IPS DF 6.9 (cell line): ENCODE data around the gene SCARB2.

Source experiments
- DNase-seq: peaks from one replicate; pipeline ENCODE4 v3.0.0-alpha.2; 2013; ENCODE audit warnings: low read depth, low spot score
- H3K27ac ChIP-seq: one replicate; pipeline ENCODE4 v1.5.1; 2013; ENCODE audit warnings: low read length, control low read depth
- H3K27me3 ChIP-seq: 2 replicates; pipeline ENCODE4 v1.6.1; 2013; ENCODE audit warnings: mild to moderate bottlenecking, low read length; ENCODE audit not compliant: control insufficient read depth, insufficient read depth
- H3K36me3 ChIP-seq: 2 replicates; pipeline ENCODE4 v1.6.1; 2013; ENCODE audit warnings: low read length; ENCODE audit not compliant: control insufficient read depth, insufficient read depth
- H3K4me1 ChIP-seq: 2 replicates; pipeline ENCODE4 v1.6.1; 2013; ENCODE audit warnings: low read length; ENCODE audit not compliant: control insufficient read depth, insufficient read depth
- H3K4me3 ChIP-seq: 2 replicates; pipeline ENCODE4 v1.5.1; 2013; ENCODE audit warnings: mild to moderate bottlenecking, low read length
- H3K9me3 ChIP-seq: 2 replicates; pipeline ENCODE4 v1.6.1; 2013; ENCODE audit warnings: low read length, inconsistent platforms; ENCODE audit not compliant: control insufficient read depth, insufficient read depth
- WGBS: extraction: QIAGEN DNeasy Blood & Tissue Kit; methylation state at CpG from one replicate; pipeline ENCODE4 v1.1.7; 2013; ENCODE audit warnings: mixed read lengths, missing lambda C conversion rate; ENCODE audit not compliant: insufficient read length, insufficient coverage; 5-methylcytosine and 5-hydroxymethylcytosine counted together

SCARB2 gene, protein sequence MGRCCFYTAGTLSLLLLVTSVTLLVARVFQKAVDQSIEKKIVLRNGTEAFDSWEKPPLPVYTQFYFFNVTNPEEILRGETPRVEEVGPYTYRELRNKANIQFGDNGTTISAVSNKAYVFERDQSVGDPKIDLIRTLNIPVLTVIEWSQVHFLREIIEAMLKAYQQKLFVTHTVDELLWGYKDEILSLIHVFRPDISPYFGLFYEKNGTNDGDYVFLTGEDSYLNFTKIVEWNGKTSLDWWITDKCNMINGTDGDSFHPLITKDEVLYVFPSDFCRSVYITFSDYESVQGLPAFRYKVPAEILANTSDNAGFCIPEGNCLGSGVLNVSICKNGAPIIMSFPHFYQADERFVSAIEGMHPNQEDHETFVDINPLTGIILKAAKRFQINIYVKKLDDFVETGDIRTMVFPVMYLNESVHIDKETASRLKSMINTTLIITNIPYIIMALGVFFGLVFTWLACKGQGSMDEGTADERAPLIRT

DNA sequence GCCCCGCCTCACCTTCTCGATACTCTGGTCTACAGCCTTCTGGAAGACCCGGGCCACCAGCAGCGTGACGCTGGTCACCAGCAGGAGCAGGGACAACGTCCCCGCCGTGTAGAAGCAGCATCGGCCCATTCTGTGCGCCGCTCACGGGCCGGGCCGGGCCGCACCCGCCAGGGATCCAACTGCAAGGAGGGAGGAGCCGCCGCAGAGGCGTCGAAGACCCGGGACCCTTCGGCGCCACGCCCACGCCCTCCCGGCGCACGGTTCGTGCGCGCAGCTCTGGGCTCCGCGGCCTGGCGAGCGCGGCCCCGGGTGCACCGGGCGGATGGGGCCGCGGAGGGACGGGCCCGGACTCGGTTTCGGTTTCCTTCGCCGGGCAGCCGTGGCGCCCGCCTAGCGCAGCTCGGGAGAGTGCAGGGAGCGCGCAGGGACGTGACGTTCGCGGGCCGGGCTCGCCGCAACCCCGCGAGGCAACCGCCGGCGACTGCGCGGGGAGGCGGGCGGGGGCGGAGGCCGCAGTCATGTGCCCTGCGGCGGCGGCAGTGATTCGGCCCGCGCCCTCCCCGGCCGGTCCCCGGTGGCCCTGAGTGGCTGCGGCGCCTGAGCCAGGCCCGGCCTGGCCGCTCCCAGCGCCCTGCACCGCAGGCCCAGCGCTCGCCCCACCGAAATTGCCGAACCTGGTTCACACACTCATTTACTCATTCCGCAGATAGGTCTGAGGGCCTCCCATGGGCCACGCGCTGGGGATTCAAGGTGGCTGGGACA is at the start of gene SCARB2:
SCARB2 (minus strand) TSS at position 410 of the 762 bp plus-strand sequence; CDS start at position 129, 281 bp downstream.
- Histone ChIP-seq H3K36me3 (no peaks in the 10 kb centered on the region), H3K9me3 (no peaks in the 10 kb centered on the region), H3K4me3 (peak within 1 kb of the TSS; percentile 82), H3K27ac (no peak within 1 kb of the TSS), H3K4me1 (peaks cover 6% of the 10 kb centered on the region; the same call in 1 of the 2 replicates), H3K27me3 (no peaks in the 10 kb centered on the region)
- no CpG with 5 or more reads among the region's 94 CpGs for WGBS
- DNase-seq = no peak

DNA sequence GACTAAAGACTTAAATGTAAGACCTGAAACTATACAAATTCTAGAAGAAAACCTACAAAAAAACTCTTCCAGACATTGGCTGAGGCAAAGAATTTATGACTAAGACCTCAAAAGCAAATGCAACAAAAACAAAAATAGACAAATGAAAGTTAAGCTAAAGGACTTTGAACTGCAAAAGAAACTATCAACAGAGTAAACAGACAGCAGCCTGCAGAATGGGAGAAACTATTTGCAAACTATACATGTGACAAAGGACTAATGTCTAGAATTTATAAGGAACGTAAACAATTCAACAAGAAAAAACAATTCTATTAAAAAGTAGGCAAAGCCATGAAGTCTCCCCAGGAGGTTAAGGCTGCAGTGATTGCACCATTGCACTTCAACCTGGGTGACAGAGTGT is 46.9 kb upstream of the SCARB2 start:
- no CpG with 5 or more reads among the region's 1 CpG for WGBS
- no peak overlapping the region for H3K27ac ChIP-seq
- H3K27me3 ChIP-seq = no peaks in the 10 kb centered on the region
- no peak for DNase-seq
- H3K36me3 ChIP-seq = no peaks in the 10 kb centered on the region
- H3K4me1 ChIP-seq = no peaks in the 10 kb centered on the region
- no peak overlapping the region for H3K4me3 ChIP-seq
- no peaks in the 10 kb centered on the region for H3K9me3 ChIP-seq

DNA sequence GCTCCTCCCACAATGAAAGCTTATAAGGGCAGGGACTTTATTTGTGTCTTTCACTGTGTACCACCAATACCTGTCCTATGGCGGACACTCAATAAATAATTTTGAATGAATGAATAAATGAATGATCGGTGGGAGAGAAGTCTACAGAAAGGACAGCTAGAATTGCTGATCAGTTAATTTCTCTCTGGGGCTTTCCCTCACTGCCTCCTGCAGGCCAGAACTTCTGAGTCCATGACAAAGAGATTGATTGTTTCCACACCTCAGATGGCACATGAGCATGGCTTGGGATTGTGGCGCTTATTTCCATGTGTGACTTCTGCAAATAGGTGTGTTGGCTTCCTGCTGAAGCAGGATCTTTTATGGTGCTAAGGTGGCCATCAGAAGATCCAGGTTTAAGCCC is 44.2 kb upstream of the SCARB2 start:
- DNase-seq = no peak
- WGBS = no CpG with 5 or more reads among the region's 3 CpGs
- Histone ChIP-seq H3K4me1 (no peaks in the 10 kb centered on the region), H3K4me3 (no peak overlapping the region), H3K36me3 (no peaks in the 10 kb centered on the region), H3K9me3 (no peaks in the 10 kb centered on the region), H3K27ac (no peak overlapping the region), H3K27me3 (no peaks in the 10 kb centered on the region)

DNA sequence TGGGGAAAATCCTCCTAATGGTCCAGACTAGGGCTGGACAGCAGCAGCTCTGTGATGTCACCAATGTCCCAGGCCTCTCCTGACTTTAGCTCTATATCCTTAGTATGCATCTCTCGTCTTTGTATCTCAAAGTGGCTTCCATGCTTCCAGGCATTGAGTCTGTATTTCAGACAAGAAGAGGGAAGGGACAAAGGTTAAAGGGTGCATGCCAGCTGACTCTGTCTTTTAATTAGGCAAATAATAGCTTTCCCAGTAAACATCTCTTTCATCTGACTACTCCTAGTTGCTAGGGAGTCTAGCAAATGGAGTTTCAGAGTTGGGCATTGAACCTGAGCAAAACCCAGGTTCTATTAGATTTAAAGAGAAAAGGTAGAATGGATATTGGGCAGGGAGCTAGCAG is 43.3 kb upstream of the SCARB2 start:
- H3K9me3 ChIP-seq = no peaks in the 10 kb centered on the region
- no peaks in the 10 kb centered on the region for H3K27me3 ChIP-seq
- H3K4me1 ChIP-seq = 0 out of 2 replicates have a peak, but pooled peaks cover 1% of the 10 kb centered on the region
- no peak for DNase-seq
- no peak overlapping the region for H3K27ac ChIP-seq
- H3K4me3 ChIP-seq = no peak overlapping the region
- no CpG with 5 or more reads among the region's 1 CpG for WGBS
- no peaks in the 10 kb centered on the region for H3K36me3 ChIP-seq

DNA sequence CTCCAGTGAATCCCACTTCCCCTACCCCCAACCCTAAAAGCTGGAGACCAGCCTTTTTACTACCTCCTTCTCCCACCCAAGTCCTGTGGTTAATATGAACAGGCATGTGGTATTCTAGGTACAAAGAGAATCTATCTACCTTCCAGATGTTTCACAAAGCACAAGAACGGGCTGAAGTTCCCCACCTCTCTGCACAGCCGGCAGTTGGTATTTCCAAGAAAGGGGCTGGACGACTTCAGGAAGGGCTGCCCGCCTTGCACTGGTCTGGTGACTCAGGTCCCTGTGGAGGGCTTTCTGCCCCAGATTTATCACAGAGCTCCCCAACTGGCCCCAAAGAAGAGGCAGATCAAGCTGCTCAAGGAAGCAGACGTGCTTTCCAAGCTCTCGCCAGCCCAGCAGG is 42.4 kb upstream of the SCARB2 start:
- H3K4me1 ChIP-seq = 0 out of 2 replicates have a peak, but pooled peaks cover 2% of the 10 kb centered on the region
- no peaks in the 10 kb centered on the region for H3K9me3 ChIP-seq
- no peak for DNase-seq
- H3K36me3 ChIP-seq = no peaks in the 10 kb centered on the region
- H3K27me3 ChIP-seq = no peaks in the 10 kb centered on the region
- H3K4me3 ChIP-seq = no peak overlapping the region
- no peak overlapping the region for H3K27ac ChIP-seq
- no CpG with 5 or more reads among the region's 6 CpGs for WGBS

DNA sequence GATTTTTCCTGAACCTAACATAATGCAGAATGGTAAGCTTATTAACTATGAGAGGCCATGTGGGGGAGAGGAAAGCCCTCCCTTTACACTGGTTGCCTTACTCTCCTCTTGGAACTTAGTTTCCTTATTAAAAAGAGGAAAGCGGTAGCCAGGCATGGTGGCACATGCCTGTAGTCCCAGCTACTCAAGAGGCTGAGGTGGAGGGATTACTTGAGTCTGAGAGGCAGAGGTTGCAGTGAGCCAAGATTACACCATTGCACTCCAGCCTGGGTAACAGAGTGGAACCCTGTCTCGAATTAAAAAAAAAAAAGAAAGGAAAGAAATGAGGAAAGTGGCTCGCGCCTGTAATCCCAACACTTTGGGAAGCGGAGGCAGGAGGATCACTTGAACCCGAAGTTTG is 39.9 kb upstream of the SCARB2 start:
- Histone ChIP-seq H3K4me1 (0 out of 2 replicates have a peak, but pooled peaks cover 2% of the 10 kb centered on the region), H3K9me3 (no peaks in the 10 kb centered on the region), H3K36me3 (no peaks in the 10 kb centered on the region), H3K27me3 (no peaks in the 10 kb centered on the region), H3K4me3 (no peak overlapping the region), H3K27ac (no peak overlapping the region)
- no CpG with 5 or more reads among the region's 6 CpGs for WGBS
- DNase-seq = no peak

DNA sequence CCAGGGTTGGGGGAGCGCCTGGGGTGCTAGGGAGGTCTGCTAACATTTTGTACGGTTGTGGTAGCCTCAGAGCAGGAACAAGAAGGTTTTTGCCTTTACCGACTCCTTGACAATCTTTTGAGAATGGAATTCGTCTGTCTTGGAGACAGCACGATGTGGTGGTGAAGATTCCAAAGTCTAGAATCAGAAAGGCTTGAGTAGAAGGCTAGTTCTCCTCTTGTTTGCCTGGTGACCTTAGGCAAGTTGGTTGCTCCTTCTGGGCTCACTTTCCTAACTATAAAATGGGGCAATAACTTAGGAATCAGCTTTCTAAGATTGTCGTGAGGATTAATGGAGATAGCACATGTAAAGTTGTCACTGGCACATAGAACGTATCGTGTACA is 38.6 kb upstream of the SCARB2 start:
- Histone ChIP-seq H3K4me1 (0 out of 2 replicates have a peak, but pooled peaks cover 2% of the 10 kb centered on the region), H3K27ac (no peak overlapping the region), H3K9me3 (no peaks in the 10 kb centered on the region), H3K27me3 (no peaks in the 10 kb centered on the region), H3K36me3 (no peaks in the 10 kb centered on the region), H3K4me3 (no peak overlapping the region; the same call in 1 of the 2 replicates)
- no peak for DNase-seq
- WGBS = no CpG with 5 or more reads among the region's 8 CpGs

DNA sequence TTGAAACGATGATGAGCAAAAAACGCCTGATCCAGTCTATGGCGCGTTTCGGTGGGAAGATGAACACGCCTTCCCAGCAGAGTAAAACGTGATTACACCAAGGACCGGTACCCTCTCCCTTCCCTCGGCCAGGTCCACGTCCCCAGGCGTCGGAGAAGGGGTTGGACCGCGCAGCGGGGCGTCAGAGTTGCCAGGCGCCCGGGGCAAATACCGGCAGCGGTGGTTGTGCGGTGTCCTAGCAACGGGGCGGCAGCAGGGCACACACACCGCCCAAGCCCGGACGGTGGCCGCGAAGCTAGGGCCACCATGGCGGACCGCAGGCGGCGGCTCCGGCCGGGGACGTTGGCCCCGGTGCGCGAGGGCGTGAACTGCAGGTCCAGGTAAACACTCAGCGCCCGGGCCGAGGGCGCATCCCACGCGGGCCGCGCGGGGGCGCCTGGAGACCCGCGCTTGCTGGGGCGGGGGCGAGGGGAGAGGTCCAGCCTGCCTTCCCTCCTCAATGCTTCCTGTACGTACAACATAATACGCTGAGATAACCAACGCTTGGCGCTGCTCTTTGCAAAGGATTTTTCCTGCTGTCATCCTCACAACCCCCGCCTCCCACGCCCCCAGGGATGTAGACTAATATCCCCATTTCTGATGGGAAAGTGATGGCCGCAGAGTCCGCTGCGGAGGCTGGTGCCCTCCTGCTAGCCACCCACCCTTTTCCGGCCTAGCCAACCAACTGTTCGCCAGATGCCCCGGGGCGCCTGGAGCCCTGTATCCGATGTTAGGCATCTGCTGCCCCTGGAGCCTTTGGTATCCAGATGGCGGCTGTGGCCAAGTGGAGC is 38.0 kb upstream of the SCARB2 start, which contains the start of gene FAM47E:
FAM47E (plus strand) TSS at position 281 of the 830 bp plus-strand sequence; CDS start at position 307, 26 bp downstream.
- Histone ChIP-seq H3K27me3 (no peaks in the 10 kb centered on the region), H3K36me3 (no peaks in the 10 kb centered on the region), H3K4me3 (peak within 1 kb of the TSS; percentile 29; the same call in 1 of the 2 replicates), H3K27ac (no peak within 1 kb of the TSS), H3K4me1 (0 out of 2 replicates have a peak, but pooled peaks cover 2% of the 10 kb centered on the region), H3K9me3 (no peaks in the 10 kb centered on the region)
- no CpG with 5 or more reads among the region's 68 CpGs for WGBS
- peak; percentile 84 for DNase-seq

DNA sequence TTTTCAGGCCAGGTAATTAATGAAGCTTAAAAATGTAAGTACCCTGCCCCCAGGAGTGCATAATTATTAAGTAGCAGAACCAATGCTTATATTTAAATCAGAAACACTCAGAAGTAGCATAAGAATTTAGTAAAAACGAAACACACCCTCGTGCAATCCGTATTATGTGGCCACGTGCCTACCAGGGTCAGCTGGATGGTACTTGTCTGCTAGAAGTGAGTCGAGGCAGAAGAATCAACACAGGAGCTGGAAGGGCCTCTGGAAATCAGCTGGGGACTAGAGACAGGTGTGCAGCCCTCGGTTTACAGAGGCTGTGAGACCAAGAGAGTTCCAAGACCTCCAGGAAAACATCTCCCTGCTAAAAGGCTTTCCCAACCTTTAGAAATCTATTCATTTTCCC is 37.3 kb upstream of the SCARB2 start:
- DNase-seq = no peak
- no CpG with 5 or more reads among the region's 6 CpGs for WGBS
- H3K9me3 ChIP-seq = no peaks in the 10 kb centered on the region
- peak overlapping the region; percentile 29; the same call in 1 of the 2 replicates for H3K4me3 ChIP-seq
- no peak overlapping the region for H3K27ac ChIP-seq
- H3K36me3 ChIP-seq = no peaks in the 10 kb centered on the region
- H3K4me1 ChIP-seq = 0 out of 2 replicates have a peak, but pooled peaks cover 2% of the 10 kb centered on the region
- H3K27me3 ChIP-seq = no peaks in the 10 kb centered on the region

DNA sequence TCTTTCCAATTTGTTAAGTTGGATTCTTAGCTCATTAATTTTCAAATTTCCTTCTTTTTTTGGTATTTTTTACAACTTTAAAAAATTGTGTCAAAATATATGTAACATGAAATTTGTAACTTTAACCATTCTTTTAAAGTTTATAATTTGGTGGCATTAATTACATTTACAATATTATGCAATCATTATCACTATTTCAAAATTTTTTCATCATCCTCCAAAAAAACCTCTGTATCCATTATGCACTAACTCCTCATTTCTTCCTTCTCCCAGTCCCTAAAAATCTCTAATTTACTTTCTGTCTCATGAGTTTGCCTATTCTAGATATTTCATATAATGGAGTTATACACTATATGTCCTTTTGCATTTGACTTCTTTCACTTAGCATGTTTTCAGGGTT is 33.2 kb upstream of the SCARB2 start:
- no peak overlapping the region for H3K4me3 ChIP-seq
- no peak for DNase-seq
- H3K9me3 ChIP-seq = no peaks in the 10 kb centered on the region
- H3K27ac ChIP-seq = no peak overlapping the region
- H3K27me3 ChIP-seq = no peaks in the 10 kb centered on the region
- H3K36me3 ChIP-seq = no peaks in the 10 kb centered on the region
- H3K4me1 ChIP-seq = no peaks in the 10 kb centered on the region
